SH-SY5Y (cell line): ENCODE data around the gene CAPRIN2.

Experiments
- GATA2 ChIP-seq: IDR thresholded peaks from 2 replicates; pipeline ENCODE4 v1.6.1; 2011; ENCODE audit warnings: mild to moderate bottlenecking, low read depth, low read length
- GATA3 ChIP-seq: IDR thresholded peaks from 2 replicates; pipeline ENCODE4 v1.6.1; 2011; ENCODE audit warnings: low read depth, mild to moderate bottlenecking, low read length, moderate library complexity

The CAPRIN2 gene

DNA sequence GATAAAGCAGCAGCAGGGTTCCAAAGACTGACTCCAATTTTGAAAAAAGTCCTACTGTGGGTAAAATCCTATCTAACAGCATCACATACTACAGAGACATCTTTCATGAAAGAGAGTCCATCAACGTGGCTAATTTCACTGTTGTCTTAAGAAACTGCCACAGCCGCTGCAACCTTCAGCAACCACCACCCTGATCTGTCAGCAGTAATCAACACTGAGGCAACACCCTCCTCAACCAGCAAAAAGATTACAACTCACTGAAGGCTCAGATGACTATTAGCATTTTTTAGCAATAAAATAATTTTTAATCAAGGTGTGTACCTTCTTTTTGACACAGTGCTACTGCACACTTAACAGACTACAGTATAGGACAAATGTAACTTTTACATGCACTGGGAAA, 6.6 kb downstream of the CAPRIN2 start:
- TF ChIP-seq GATA2 (no peak), GATA3 (no peak)

- no peak for TF ChIP-seq GATA3
- no peak for TF ChIP-seq GATA2
Observed at GRCh38 chr12:30746190-30746589, 8.6 kb downstream of the CAPRIN2 start.

DNA sequence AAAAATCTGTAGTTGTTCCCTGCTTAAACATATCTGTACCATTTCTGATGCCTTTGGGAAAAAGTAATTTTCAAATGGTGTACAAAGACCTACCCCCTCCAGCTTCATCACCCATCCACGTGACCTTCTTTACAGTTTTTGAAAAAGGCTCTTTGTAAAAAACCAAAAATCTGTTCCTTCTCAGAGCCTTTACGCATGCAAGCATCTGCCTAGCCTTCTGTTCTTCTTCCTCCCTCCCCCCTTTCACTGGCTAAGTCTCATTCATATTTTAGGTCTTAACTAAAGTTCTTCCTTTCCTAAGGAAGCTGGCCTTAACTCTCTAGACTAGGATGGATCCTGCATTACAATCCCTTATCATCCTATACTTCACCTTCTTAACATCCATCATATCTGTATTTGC, 10.4 kb downstream of the CAPRIN2 start:
- TF ChIP-seq GATA3: no peak
- TF ChIP-seq GATA2: no peak

DNA sequence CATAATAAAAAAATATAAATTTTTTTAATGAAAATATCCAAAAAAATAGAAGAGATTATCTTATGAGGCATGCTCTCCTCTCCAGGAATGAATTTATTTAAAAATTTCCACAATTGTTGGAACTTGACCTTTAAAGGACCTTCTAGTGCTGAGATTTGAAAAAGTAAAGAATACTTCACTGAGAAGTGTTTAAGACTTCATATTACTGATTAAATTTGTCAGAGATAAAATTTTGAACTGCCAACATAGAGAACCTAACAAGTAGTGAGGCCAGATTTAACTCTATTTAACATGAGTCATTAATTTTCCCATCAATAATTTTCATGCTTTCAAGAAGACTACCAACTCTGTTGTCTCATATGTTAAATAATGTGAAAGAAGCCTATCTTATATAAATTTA, 14.5 kb downstream of the CAPRIN2 start:
- TF ChIP-seq GATA2 (no peak), GATA3 (no peak)

DNA sequence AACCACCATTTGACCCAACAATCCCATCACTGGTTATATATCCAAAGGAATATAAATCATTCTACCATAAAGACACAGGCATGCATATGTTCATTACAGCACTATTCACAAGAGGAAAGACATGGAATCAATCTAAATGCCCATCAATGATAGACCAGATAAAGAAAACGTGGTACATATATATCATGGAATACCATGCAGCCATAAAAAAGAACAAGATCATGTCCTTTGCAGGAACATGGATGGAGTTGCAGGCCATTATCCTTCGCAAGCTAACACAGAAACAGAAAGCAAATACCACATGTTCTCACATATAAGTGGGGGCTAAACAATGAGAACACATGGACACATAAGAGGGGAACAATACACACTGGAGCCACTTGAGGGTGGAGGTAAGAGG, 15.7 kb downstream of the CAPRIN2 start:
- no peak for TF ChIP-seq GATA2
- no peak for TF ChIP-seq GATA3

GRCh38 chr12:30732954-30733637, 21.7 kb downstream of the CAPRIN2 start:
- TF ChIP-seq GATA2 (no peak), GATA3 (no peak)

DNA sequence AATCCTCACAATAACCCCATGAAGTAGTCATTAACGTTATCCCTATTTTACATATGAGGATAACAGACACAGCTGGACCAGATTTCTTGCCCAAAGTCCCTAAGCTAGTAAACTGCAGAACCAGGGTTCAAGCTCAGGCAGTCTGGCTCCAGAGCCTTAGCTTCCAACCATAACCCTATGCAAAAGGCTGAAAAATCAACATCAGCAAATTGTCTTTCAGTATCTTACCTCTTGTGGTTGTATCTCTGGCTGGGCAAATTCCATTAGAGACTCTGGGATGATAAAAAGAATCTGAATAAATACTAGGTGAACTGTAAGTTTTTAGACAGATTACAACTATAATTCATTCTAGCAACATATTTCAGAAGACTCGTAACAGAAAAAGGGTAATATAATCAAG, 24.7 kb downstream of the CAPRIN2 start:
- TF ChIP-seq GATA2 (no peak), GATA3 (no peak)

- TF ChIP-seq GATA3 (no peak), GATA2 (no peak)
Observed at GRCh38 chr12:30729547-30729946, 25.2 kb downstream of the CAPRIN2 start.

DNA sequence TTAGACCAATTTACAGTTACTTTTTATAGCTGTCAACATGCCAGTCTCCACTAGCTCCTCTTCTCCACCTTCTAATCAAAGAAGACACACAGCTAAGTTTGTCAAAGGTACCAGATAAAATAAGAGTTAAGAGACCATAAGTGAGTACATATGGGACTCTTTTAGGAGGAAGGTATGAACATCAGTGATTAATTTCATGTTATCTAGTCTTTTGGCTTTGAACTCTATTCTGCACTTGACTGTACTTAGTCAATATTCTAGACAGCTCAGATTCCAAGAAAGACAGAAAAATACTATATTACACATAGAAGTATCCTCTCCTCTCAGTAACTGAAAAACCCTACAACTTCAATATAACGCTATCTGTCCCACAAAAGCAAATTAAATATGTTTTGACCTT, 28.1 kb downstream of the CAPRIN2 start:
- TF ChIP-seq GATA2 (no peak), GATA3 (no peak)

DNA sequence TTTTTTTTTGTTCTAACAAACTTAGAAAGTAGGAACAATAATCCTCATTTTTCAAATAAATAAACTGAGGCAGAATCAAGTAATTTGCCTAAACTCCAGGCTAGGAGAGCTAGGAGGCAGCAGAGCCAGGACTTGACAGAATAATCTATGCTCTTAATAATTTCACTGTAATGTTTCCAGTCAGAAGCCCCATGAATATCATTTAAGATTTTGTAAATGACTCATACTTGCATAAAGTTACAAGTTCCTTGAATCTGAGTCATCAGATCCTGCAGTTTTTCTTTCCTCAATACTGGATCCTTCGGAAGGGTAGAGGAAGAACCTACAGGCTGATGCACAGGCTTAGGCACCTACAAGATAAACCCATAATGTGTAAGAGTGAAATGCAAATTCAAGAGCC, 29.0 kb downstream of the CAPRIN2 start:
- TF ChIP-seq GATA3 (no peak), GATA2 (no peak)

DNA sequence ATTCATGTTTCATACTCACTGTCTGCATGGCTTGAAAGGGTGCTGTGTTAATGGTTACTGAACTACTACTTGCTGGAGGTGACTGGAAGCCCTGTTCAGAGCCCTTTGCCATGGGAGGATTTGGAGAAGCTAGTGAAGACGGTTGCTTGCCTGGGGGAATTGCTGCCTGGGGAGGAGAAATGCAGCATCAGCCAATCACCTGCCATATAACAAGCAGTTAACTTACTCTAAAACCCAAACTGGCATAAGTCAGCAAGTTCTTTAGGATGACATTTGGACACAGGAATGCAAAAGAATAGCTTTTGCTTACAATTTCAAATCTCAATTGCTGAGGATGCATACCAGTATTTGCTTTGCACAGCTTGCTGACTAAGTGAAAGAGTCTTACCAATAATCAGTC, 35.7 kb downstream of the CAPRIN2 start:
- TF ChIP-seq GATA3 (no peak), GATA2 (no peak)

- TF ChIP-seq GATA3: no peak
- TF ChIP-seq GATA2: no peak
Observed at GRCh38 chr12:30707613-30708342, 47.0 kb downstream of the CAPRIN2 start.

DNA sequence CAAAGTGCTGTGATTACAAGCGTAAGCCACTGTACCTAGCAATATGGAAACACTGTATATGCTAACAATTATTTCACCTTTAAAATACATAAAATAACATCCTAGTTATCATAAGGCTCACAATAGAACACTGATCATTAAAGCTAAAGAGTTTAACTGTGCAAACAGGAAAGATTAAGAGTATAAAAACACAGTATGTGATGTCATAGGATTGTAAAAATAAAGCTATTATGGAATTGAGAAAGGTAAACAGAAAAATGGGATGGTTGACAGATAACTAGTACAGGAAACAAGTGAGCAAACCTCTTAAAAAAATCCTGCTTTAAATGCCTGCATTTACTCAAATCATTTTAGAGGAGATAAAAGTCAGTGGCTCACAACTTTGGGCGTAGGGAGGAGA, 48.3 kb downstream of the CAPRIN2 start:
- TF ChIP-seq GATA3 (no peak), GATA2 (no peak)

GRCh38 chr12:30701056-30701455, 53.7 kb downstream of the CAPRIN2 start:
- TF ChIP-seq GATA3: no peak
- no peak for TF ChIP-seq GATA2

- TF ChIP-seq GATA3 (no peak), GATA2 (no peak)
Observed at GRCh38 chr12:30700216-30700900, 54.4 kb downstream of the CAPRIN2 start.

GRCh38 chr12:30698346-30698745, 56.4 kb downstream of the CAPRIN2 start:
- TF ChIP-seq GATA2 (no peak), GATA3 (no peak)
